DMS53 treated with DMSO at 0.1 percent for 48 hours (cell line): ENCODE results near the gene RBM10.

Experiments
- DNase-seq: peaks from one replicate; lab custom pipeline; 2025; ENCODE audit not compliant: unreplicated experiment; lab: John Stamatoyannopoulos, UW

The RBM10 gene

DNA sequence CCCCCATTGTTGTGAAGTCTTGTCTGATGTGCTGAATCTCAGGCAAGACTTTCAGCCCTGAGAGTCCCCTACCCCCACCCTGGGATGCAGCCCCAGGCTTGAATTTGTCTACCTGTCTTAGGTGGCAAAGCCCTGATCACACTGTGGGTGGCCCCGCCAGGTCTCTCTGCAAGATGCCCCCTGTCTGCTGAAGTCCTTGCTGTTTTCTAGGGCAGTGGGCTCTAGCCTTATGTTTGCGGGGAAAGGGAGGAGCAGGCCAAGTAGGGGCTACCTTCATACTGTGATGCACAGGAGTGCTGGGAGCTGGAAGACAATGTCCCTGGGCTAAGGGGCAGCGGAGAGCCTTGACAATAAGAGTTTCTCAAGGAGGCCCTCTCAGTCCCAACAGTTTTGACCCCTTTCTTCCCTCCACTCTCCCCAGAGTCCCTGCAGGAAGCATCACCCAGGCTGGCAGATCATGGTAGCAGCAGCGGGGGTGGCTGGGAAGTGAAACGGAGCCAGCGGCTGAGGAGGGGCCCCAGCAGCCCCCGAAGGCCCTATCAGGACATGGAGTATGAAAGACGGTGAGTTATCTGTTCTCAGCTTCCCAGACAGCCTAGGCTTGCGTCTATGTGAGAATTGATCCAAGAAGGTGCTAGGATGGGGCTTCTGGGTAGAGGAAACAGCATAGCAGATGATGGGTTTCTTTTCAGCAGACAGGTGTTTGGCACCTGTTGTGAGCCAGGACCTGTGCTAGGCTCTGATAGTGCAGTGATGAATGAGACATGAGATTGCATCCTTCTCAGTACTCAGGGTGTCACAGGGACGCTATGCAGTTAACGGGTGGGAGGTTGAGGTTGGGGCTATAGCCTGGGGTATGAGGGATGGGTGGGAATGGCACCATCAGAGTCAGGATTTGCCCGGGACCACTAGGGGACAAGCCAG lies 2.2 kb downstream of the RBM10 start:
- DNase-seq = no peak

DNA sequence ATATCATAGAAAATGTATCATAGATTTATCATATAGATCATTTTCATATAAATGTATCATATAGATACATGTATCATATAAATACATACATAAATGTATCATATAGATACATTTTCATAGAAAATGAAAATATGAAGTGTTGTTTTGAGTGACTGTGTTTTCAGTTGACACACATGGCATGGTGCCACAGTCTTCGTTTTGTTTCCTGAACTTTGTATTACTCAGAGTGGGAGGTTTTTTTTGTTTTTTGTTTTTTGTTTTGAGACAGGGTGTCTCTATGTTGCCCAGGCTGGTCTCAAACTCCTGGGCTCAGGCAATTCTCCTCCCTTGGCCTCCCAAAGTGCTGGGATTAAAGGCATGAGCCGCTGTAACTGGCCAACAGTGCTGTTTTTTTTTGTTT lies 3.9 kb downstream of the RBM10 start:
- DNase-seq = no peak

DNA sequence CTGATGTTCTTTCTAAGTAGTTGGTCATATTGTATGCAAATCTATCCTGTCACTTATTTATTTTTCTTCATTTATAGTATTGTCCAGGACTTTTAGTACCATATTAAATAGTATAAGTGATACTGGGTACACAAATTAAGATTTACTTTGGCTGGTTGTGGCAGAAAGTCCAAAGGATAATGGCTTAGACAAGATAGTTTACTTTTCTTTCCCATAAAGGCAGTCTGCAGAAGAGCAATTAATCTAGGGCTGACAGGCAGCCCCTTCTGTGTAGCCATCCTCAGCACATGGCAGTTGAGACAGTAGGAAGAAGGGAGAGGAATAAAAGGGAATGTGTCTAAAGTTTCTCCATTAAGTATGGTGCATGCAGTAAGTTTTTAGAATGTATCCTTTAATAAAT lies 6.4 kb downstream of the RBM10 start:
- no peak for DNase-seq

GRCh38 chrX:47156611-47157520 lies 11.8 kb downstream of the RBM10 start:
- DNase-seq = no peak

DNA sequence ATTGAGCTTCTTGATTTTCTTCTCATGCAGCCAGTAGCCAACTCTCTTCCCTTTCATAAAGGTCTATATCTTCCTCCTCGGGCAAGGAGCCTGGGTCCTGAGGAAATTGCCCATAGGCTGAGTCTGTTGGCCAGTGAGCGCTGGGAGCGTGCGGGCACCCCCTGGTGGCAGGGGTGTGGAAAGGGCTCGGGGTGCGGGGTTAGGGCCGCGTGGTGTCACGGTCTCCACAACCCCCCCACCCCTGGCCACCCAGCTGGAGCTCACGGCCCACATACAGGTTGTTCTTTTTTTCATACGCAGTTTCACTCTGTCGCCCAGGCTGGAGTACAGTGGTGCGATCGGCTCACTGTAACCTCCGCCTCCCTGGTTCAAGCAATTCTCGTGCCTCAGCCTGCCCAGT lies 13.1 kb downstream of the RBM10 start:
- no peak for DNase-seq

DNA sequence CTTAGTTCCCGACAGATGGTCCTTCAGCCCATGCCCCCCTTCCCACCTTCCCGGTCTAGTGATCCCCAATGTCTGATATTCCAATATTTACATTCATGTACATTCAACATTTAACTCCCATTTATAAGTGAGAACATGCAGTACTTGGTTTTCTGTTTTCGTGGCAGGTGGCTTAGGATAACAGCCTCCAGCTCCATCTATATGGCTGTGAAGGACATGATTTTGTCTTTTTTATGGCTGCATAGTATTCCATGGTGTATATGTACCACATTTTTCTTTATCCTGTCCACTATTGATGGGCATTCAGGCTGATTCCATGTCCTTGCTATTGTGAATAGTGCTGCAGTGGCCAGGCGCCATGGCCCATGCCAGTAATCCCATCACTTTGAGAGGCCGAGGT lies 13.8 kb downstream of the RBM10 start:
- no peak for DNase-seq

- no peak for DNase-seq
Observed at GRCh38 chrX:47160781-47161180, 15.8 kb downstream of the RBM10 start.

DNA sequence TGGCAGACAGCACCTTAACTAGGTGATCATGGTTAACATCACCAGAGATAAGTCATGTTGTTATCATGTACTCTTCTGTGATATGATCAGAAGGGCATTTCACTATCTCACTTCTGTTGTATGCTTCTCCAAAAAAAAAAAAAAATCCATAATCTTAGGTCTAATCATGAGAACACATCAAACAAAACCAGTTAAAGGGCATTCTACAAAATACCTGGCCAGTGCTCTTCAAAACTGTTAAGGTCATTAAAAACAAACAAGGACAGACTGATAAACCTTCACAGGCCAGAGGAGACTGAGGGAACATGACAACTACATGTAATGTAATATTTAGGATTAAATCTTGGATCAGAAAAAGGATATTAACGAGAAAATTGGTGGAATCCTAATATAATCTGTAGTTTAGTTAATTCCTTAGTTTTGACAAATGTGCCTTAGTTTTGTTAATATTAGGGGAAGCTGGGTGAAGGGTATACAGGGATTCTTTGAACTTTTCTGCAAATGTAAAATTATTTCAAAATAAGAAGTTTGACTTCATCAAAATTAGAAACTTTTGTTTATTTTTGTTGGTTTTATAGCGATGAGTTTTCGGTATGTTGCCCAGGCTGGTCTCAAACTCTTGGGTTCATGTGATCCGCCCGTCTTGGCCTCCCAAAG lies 18.0 kb downstream of the RBM10 start:
- no peak for DNase-seq

DNA sequence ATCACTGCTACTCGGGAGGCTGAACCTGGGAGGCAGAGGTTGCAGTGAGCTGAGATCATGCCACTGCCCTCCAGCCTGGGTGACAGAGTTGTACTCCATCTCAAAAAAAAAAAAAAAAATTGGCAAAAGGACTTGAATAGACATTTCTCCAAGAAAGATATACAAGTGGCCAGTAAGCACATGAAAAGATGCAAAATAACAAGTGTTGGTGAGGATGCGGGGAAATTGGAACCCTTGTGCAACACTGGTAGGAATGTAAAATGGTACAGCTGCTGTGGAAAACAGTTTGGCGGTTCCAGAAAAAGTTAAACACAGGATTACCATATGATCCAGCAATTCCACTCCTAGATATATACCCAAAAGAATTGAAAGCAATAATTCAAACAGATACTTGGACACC lies 19.4 kb downstream of the RBM10 start:
- no peak for DNase-seq

GRCh38 chrX:47166126-47166525 lies 21.1 kb downstream of the RBM10 start:
- DNase-seq = no peak

DNA sequence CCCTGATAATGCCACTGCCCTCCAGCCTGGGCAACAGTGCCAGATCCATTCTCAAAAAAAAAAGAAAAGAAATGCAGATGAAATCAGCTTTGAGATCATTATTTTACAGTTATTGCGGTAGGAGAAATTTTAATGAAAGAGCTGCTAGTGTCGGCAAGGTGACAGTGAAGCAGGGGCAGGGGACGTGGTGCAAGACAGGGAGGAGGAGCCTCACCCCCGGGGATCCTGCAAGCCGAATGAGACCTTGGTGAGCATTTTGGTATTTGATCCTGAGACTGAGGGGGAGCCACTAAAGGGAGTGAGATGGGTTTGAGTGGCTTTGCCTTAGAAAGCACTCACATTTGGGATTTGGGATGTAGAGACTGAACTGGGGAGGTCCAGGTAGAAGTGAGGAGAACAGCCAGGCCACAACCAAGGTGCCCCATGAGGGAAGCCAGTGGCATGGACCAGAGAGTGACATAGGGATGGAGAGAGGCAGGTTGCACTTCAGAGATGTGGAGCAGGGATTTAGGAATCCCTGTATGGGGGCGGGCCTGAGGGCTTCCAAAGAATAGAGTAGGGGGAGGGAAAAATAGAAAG lies 23.6 kb downstream of the RBM10 start:
- DNase-seq = no peak

DNA sequence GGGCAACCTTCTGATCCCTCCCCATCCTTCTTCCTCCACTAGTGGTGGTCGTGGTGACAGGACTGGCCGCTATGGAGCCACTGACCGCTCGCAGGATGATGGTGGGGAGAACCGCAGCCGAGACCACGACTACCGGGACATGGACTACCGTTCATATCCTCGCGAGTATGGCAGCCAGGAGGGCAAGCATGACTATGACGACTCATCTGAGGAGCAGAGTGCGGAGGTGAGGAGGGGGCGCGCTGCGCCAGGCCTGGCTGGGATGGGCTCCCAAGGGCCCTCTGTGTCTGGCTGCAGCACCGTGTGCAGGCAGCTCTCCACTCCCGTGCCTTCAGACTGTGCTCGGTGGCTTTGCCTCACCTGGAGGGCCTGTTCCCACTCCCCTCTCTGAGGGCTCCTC lies 24.3 kb downstream of the RBM10 start:
- no peak for DNase-seq

GRCh38 chrX:47169726-47170515 lies 24.9 kb downstream of the RBM10 start:
- no peak for DNase-seq

GRCh38 chrX:47170861-47171692 lies 26.1 kb downstream of the RBM10 start:
- no peak for DNase-seq

DNA sequence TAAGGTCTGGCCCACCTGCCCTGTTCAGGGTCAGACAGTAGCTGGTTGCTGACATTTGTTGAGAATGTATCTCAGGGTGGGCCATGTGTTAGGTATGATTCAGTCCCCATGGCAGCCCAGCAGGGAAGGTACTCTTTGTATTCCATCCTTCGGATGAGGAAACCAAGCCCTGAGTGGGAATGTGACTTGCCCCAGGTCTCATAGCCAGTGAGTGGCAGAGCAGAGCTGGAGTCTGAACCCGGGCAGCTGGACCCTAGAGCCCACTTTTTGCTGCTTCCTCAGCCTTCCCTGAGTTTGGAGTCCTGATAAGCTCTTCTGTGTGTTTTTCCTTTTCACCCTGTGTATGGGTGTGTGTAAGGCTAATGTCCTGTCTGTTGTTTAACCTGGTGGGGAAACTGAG lies 27.0 kb downstream of the RBM10 start:
- no peak for DNase-seq

DNA sequence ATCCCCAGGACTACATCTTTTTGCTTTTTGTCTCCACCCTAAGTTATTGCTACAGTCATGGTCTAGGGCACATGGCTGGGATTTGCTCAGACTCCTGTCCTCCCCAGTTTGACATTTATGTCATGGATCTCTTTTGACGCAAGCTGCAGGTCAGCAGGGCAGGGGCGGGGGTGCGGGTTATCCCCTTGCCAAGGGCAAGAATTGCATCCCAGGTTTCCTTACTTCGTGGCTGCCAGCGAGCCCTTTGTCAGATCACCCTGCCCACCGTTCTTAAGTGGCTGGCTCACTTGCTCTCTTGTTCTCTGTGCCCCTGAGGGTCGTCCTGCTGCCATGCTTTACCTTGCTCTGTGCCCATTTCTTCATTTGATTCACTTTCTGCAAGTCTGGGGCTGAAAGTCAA lies 27.5 kb downstream of the RBM10 start:
- DNase-seq = no peak

- no peak for DNase-seq
Observed at GRCh38 chrX:47172971-47173792, 28.2 kb downstream of the RBM10 start.

- DNase-seq = no peak
Observed at GRCh38 chrX:47174376-47174775, 29.4 kb downstream of the RBM10 start.
